Breast epithelium (tissue), 3 donors: ENCODE results near the gene CDC42.

Experiments
- CTCF ChIP-seq, 3 donors: fragments of 450-650 bp; IDR thresholded peaks; one replicate each; pipeline ENCODE4 v1.5.1; 2016 to 2017; ENCODE audit warnings: antibody characterized with exemption in 3 of 3, mild to moderate bottlenecking in 3 of 3, moderate library complexity in 3 of 3
- POLR2A ChIP-seq: fragments of 450-650 bp; IDR thresholded peaks from one replicate; pipeline ENCODE4 v1.6.1; 2016; ENCODE audit warnings: antibody characterized with exemption, mild to moderate bottlenecking, moderate library complexity
- POLR2AphosphoS5 ChIP-seq, 3 donors: sonication (generic); formaldehyde crosslinking; IDR thresholded peaks; one replicate each; pipeline ENCODE4 v1.6.1; 2017; ENCODE audit warnings: antibody characterized with exemption in 3 of 3

- no peak for TF ChIP-seq CTCF (IDR thresholded peaks at IDR 0.05)
- no peak for TF ChIP-seq POLR2A
- no peak for TF ChIP-seq POLR2AphosphoS5 (IDR thresholded peaks at IDR 0.05)
Observed at GRCh38 chr1:22096463-22096862, 44.0 kb downstream of the CDC42 start.
